IMR-90 (cell line): ENCODE data around the gene RPL26. TPM values are rescaled to one million over a fixed set of nuclear protein-coding genes. Genes with fewer than 3 reads are reported as not detected.

ENCODE experiments used
- ATAC-seq: fragments of 200-7000 bp; cut with Tn5 transposase; 2 replicates; pipeline ENCODE4 v1.9.1; 2020; ENCODE audit warnings: low read depth, mild to moderate bottlenecking, moderate library complexity
- BruUV-seq: library from RNA; stranded (reverse); fragments of 400-500 nt; replicated peaks from 2 replicates; lab custom pipeline; 2021; lab: Mats Ljungman, UMichigan
- CTCF ChIA-PET: fragments of 300-600 bp; formaldehyde crosslinking; extraction: SDS; loops from one replicate; lab custom pipeline; 2021; ENCODE audit warnings: antibody characterized with exemption; lab: Yijun Ruan, JAX
- POLR2A ChIA-PET: fragments of 300-600 bp; sonication (Branson Sonifier 250); formaldehyde crosslinking; loops from one replicate; lab custom pipeline; 2022; ENCODE audit warnings: antibody characterized with exemption; ENCODE audit not compliant: unreplicated experiment; lab: Charles Lee
- DNase-seq: peaks from one replicate; pipeline ENCODE4 v3.0.0; 2013
- H2AFZ ChIP-seq: replicated peaks from 2 replicates; pipeline ENCODE3; 2013; ENCODE audit warnings: low read length, mild to moderate bottlenecking; ENCODE audit not compliant: poor library complexity
- H2AK5ac ChIP-seq: 2 replicates; pipeline ENCODE4 v1.6.1; 2013; ENCODE audit warnings: low read depth, low read length, inconsistent platforms
- H2AK9ac ChIP-seq: replicated peaks from 2 replicates; pipeline ENCODE3; 2013; ENCODE audit warnings: mild to moderate bottlenecking, low read depth, low read length, moderate library complexity; ENCODE audit not compliant: poor library complexity
- H2BK120ac ChIP-seq: 2 replicates; pipeline ENCODE4 v1.6.1; 2013; ENCODE audit warnings: low read depth, low read length, inconsistent platforms
- H2BK15ac ChIP-seq: 3 replicates; pipeline ENCODE4 v1.6.1; 2013; ENCODE audit warnings: low read depth, low read length, inconsistent platforms
- H2BK20ac ChIP-seq: 2 replicates; pipeline ENCODE4 v1.6.1; 2013; ENCODE audit warnings: low read depth, mild to moderate bottlenecking, inconsistent platforms, low read length, moderate library complexity
- H2BK5ac ChIP-seq: 2 replicates; pipeline ENCODE4 v1.6.1; 2013; ENCODE audit warnings: mild to moderate bottlenecking, low read depth, low read length, inconsistent platforms; ENCODE audit not compliant: poor library complexity, severe bottlenecking
- H3K14ac ChIP-seq: replicated peaks from 2 replicates; pipeline ENCODE4 v1.6.1; 2013; ENCODE audit warnings: low read depth, low read length, inconsistent platforms
- H3K18ac ChIP-seq: 2 replicates; pipeline ENCODE4 v1.6.1; 2013; ENCODE audit warnings: low read depth, low read length, control low read depth
- H3K23ac ChIP-seq: 2 replicates; pipeline ENCODE4 v1.6.1; 2013; ENCODE audit warnings: low read depth, low read length, inconsistent platforms
- H3K27ac ChIP-seq: 2 replicates; pipeline ENCODE4 v1.5.1; 2013; ENCODE audit warnings: mild to moderate bottlenecking, control low read depth, low read length; ENCODE audit not compliant: insufficient read depth
- H3K27me3 ChIP-seq: 2 replicates; pipeline ENCODE4 v1.6.1; 2013; ENCODE audit warnings: low read length; ENCODE audit not compliant: control insufficient read depth, insufficient read depth
- H3K36me3 ChIP-seq: 2 replicates; pipeline ENCODE4 v1.6.1; 2013; ENCODE audit warnings: low read length, mixed read lengths; ENCODE audit not compliant: control insufficient read depth, insufficient read depth
- H3K4ac ChIP-seq: 2 replicates; pipeline ENCODE4 v1.6.1; 2013; ENCODE audit warnings: low read depth, low read length, inconsistent platforms
- H3K4me1 ChIP-seq: 2 replicates; pipeline ENCODE4 v1.6.1; 2013; ENCODE audit warnings: low read length, mixed read lengths; ENCODE audit not compliant: control insufficient read depth, insufficient read depth
- H3K4me2 ChIP-seq: 2 replicates; pipeline ENCODE4 v1.6.1; 2013; ENCODE audit warnings: low read depth, mild to moderate bottlenecking, control low read depth, low read length, moderate library complexity
- H3K4me3 ChIP-seq: 2 replicates; pipeline ENCODE4 v1.5.1; 2013; ENCODE audit warnings: low read depth, mild to moderate bottlenecking, control low read depth, low read length, moderate library complexity; ENCODE audit not compliant: insufficient read depth
- H3K56ac ChIP-seq: 2 replicates; pipeline ENCODE4 v1.6.1; 2013; ENCODE audit warnings: low read length, inconsistent platforms; ENCODE audit not compliant: insufficient read depth; ENCODE audit errors: extremely low read depth
- H3K79me1 ChIP-seq, 2 experiments: 2 replicates each; pipeline ENCODE4 v1.6.1; 2013; ENCODE audit warnings: low read length in 2 of 2, inconsistent platforms in 1 of 2, low read depth in 1 of 2
- H3K9ac ChIP-seq: 2 replicates; pipeline ENCODE4 v1.6.1; 2013; ENCODE audit warnings: low read depth, low read length, control low read depth
- H3K9me1 ChIP-seq: 2 replicates; pipeline ENCODE4 v1.6.1; 2013; ENCODE audit warnings: low read length, inconsistent platforms; ENCODE audit not compliant: insufficient read depth
- H3K9me3 ChIP-seq: 2 replicates; pipeline ENCODE4 v1.6.1; 2013; ENCODE audit warnings: low read length; ENCODE audit not compliant: control insufficient read depth, insufficient read depth
- H4K20me1 ChIP-seq: 2 replicates; pipeline ENCODE4 v1.6.1; 2013; ENCODE audit warnings: low read length, inconsistent platforms; ENCODE audit not compliant: insufficient read depth
- H4K5ac ChIP-seq: 2 replicates; pipeline ENCODE4 v1.6.1; 2013; ENCODE audit warnings: mild to moderate bottlenecking, low read depth, low read length, control low read depth
- H4K8ac ChIP-seq, 2 experiments: 2 replicates each; pipeline ENCODE4 v1.6.1; 2013; ENCODE audit warnings: low read depth in 2 of 2, low read length in 2 of 2, control low read depth in 1 of 2, inconsistent platforms in 1 of 2
- H4K91ac ChIP-seq: 2 replicates; pipeline ENCODE4 v1.6.1; 2013; ENCODE audit warnings: low read depth, low read length, inconsistent platforms; ENCODE audit not compliant: insufficient read depth
- BHLHE40 ChIP-seq: fragments of 150-350 bp; IDR thresholded peaks from 2 replicates; pipeline ENCODE4 v1.6.1; 2016; ENCODE audit warnings: mild to moderate bottlenecking, low read depth, low read length
- CEBPB ChIP-seq: IDR thresholded peaks from 2 replicates; pipeline ENCODE4 v1.6.1; 2012; ENCODE audit warnings: low read depth, low read length, improper control_type of control experiment
- CHD1 ChIP-seq: IDR thresholded peaks from 2 replicates; pipeline ENCODE4 v1.6.1; 2012; ENCODE audit warnings: low read depth, low read length, improper control_type of control experiment
- FOS ChIP-seq: fragments of 150-350 bp; IDR thresholded peaks from 2 replicates; pipeline ENCODE4 v1.6.1; 2016; ENCODE audit warnings: low read depth, low read length
- MAZ ChIP-seq: IDR thresholded peaks from 2 replicates; pipeline ENCODE4 v1.6.1; 2012; ENCODE audit warnings: low read depth, mild to moderate bottlenecking, low read length, improper control_type of control experiment, moderate library complexity, borderline replicate concordance
- MXI1 ChIP-seq: IDR thresholded peaks from 2 replicates; pipeline ENCODE4 v1.6.1; 2012; ENCODE audit warnings: low read depth, mild to moderate bottlenecking, low read length, moderate library complexity, borderline replicate concordance
- NFE2L2 ChIP-seq: fragments of 150-350 bp; IDR thresholded peaks from 2 replicates; pipeline ENCODE4 v1.6.1; 2016; ENCODE audit warnings: low read depth, mild to moderate bottlenecking, low read length
- POLR2A ChIP-seq: IDR thresholded peaks from 2 replicates; pipeline ENCODE4 v1.6.1; 2012; ENCODE audit warnings: mild to moderate bottlenecking, low read depth, low read length
- RAD21 ChIP-seq: IDR thresholded peaks from 2 replicates; pipeline ENCODE4 v1.6.1; 2012; ENCODE audit warnings: low read length, improper control_type of control experiment
- RCOR1 ChIP-seq: IDR thresholded peaks from 2 replicates; pipeline ENCODE4 v1.6.1; 2012; ENCODE audit warnings: mild to moderate bottlenecking, low read length, improper control_type of control experiment; ENCODE audit not compliant: insufficient replicate concordance
- RFX5 ChIP-seq: IDR thresholded peaks from 2 replicates; pipeline ENCODE4 v1.8.0; 2012; ENCODE audit warnings: low read depth, mild to moderate bottlenecking, low read length, moderate library complexity
- SMC3 ChIP-seq: fragments of 150-350 bp; IDR thresholded peaks from 2 replicates; pipeline ENCODE4 v1.6.1; 2016; ENCODE audit warnings: low read depth, mild to moderate bottlenecking, antibody characterized with exemption, low read length, moderate library complexity
- WGBS, 2 experiments: methylation state at CpG; one replicate each; pipeline versions ENCODE4 v1.1.5 to v1.1.7; 2013; ENCODE audit warnings: missing lambda C conversion rate in 2 of 2; ENCODE audit not compliant: insufficient read length in 1 of 2; ENCODE audit errors: extremely low coverage in 2 of 2; 5-methylcytosine and 5-hydroxymethylcytosine counted together
- dilution Hi-C: fragments of 300-500 bp; cut with HindIII; formaldehyde crosslinking; loops from one replicate; pipeline ENCODE4 v1.14.3; 2018; ENCODE audit warnings: low sequenced_read_pairs; ENCODE audit not compliant: unreplicated experiment
- in situ Hi-C: fragments of 300-500 bp; cut with MboI; formaldehyde crosslinking; loops from 3 replicates; pipeline ENCODE4 v1.14.3; 2019; ENCODE audit warnings: low sequenced_read_pairs, inconsistent platforms, mixed read lengths
- intact Hi-C: fragments of 100-400 bp; cut with micrococcal nuclease; formaldehyde crosslinking; loops from 2 replicates; pipeline ENCODE4 v1.10.0; 2022
- polyA plus RNA-seq, 3 experiments: library from polyadenylated mRNA; depleted of rRNA; stranded (reverse); fragments of >200 nt; gene quantifications; 2 replicates each; pipeline ENCODE4 v1.2.3, GENCODE V29; 2012; ENCODE audit warnings: low replicate concordance in 1 of 3
- total RNA-seq: library from RNA; depleted of rRNA; stranded (reverse); fragments of >200 nt; gene quantifications from 2 replicates; pipeline ENCODE4 v1.2.3, GENCODE V29; 2012
- TF ChIP-seq, protein P1 (sequence below): fragments of 150-350 bp; IDR thresholded peaks from 2 replicates; pipeline ENCODE4 v1.6.1; 2017; ENCODE audit warnings: mild to moderate bottlenecking, antibody characterized with exemption, low read length, low read depth
- TF ChIP-seq, protein P2 (sequence below): fragments of 150-350 bp; IDR thresholded peaks from 2 replicates; pipeline ENCODE4 v1.6.1; 2016; ENCODE audit warnings: low read depth, mild to moderate bottlenecking, low read length, moderate library complexity, borderline replicate concordance
- TF ChIP-seq, protein P3 (sequence below): conservative IDR thresholded peaks from 2 replicates; pipeline ENCODE4 v1.5.1; 2012; ENCODE audit warnings: mild to moderate bottlenecking, low read depth, low read length, improper control_type of control experiment

Gene RPL26
- total and polyA plus RNA-seq, 2 of the 4 experiments (the other 2 are of a cell fraction) = 4,763 to 5,013 TPM

DNA sequence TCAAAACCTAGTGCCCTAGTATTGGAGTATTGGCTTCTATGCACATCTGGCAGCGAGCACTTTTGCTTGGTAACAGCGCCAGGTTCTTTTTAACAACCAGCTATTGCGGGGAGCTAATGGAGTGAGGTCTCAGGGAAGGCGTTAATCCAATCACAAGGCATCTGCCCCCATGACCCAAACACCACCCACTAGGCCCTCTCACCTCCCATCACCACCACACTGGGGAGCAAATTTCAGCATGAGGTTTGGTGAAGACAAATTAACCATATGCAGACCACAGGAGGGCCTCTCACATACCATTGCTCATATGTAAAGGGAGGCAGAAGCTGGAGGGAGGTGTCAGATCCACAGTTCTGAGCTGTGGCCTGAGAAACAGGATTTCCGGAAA, 44.2 kb downstream of the RPL26 start:
- H3K27me3 ChIP-seq = peaks cover 12% of the 10 kb centered on the region
- POLR2A ChIA-PET = no interaction called here
- dilution Hi-C loops = no loop called here
- CTCF ChIA-PET = interaction anchor here (1.4 kb wide), 1 partner anchor 13 kb away, joined by 5 read pairs; no protein-coding TSS in a partner anchor
- H3K4me1 ChIP-seq = no peaks in the 10 kb centered on the region
- ATAC-seq (no peak; the same call in 1 of the 2 replicates), DNase-seq (no peak)
- H3K27ac ChIP-seq = no peak overlapping the region
- no peak overlapping the region for H4K91ac ChIP-seq
- H2AFZ ChIP-seq = no peak overlapping the region
- no peak overlapping the region for H3K56ac ChIP-seq
- no peaks in the 10 kb centered on the region for H3K9me3 ChIP-seq
- no peak overlapping the region for H2BK20ac ChIP-seq
- H3K4ac ChIP-seq = no peak overlapping the region
- no peak overlapping the region for H2AK9ac ChIP-seq
- H2AK5ac ChIP-seq = no peak overlapping the region
- WGBS, 2 experiments = no CpG with 5 or more reads among the region's 5 CpGs
- H3K23ac ChIP-seq = no peak overlapping the region
- H3K18ac ChIP-seq = no peak overlapping the region
- no peak for TF ChIP-seq RFX5
- TF ChIP-seq, protein P1, sequence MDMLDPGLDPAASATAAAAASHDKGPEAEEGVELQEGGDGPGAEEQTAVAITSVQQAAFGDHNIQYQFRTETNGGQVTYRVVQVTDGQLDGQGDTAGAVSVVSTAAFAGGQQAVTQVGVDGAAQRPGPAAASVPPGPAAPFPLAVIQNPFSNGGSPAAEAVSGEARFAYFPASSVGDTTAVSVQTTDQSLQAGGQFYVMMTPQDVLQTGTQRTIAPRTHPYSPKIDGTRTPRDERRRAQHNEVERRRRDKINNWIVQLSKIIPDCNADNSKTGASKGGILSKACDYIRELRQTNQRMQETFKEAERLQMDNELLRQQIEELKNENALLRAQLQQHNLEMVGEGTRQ = no peak
- no peak for TF ChIP-seq MXI1
- no peak for TF ChIP-seq CHD1
- TF ChIP-seq SMC3 = no peak
- TF ChIP-seq RCOR1 = no peak
- no peak for TF ChIP-seq CEBPB
- TF ChIP-seq, protein P2, sequence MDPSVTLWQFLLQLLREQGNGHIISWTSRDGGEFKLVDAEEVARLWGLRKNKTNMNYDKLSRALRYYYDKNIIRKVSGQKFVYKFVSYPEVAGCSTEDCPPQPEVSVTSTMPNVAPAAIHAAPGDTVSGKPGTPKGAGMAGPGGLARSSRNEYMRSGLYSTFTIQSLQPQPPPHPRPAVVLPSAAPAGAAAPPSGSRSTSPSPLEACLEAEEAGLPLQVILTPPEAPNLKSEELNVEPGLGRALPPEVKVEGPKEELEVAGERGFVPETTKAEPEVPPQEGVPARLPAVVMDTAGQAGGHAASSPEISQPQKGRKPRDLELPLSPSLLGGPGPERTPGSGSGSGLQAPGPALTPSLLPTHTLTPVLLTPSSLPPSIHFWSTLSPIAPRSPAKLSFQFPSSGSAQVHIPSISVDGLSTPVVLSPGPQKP = no peak
- no peak for TF ChIP-seq NFE2L2
- no peak for TF ChIP-seq RAD21
- TF ChIP-seq, protein P3, sequence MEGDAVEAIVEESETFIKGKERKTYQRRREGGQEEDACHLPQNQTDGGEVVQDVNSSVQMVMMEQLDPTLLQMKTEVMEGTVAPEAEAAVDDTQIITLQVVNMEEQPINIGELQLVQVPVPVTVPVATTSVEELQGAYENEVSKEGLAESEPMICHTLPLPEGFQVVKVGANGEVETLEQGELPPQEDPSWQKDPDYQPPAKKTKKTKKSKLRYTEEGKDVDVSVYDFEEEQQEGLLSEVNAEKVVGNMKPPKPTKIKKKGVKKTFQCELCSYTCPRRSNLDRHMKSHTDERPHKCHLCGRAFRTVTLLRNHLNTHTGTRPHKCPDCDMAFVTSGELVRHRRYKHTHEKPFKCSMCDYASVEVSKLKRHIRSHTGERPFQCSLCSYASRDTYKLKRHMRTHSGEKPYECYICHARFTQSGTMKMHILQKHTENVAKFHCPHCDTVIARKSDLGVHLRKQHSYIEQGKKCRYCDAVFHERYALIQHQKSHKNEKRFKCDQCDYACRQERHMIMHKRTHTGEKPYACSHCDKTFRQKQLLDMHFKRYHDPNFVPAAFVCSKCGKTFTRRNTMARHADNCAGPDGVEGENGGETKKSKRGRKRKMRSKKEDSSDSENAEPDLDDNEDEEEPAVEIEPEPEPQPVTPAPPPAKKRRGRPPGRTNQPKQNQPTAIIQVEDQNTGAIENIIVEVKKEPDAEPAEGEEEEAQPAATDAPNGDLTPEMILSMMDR = no peak
- TF ChIP-seq BHLHE40 = no peak
- no peak for TF ChIP-seq POLR2A
- no peak for TF ChIP-seq MAZ
- TF ChIP-seq FOS = no peak
- H4K8ac ChIP-seq = no peak overlapping the region
- no peaks in the 10 kb centered on the region for H3K9me1 ChIP-seq
- no peaks in the 10 kb centered on the region for H4K20me1 ChIP-seq
- H2BK120ac ChIP-seq = no peak overlapping the region
- H3K14ac ChIP-seq = no peak overlapping the region
- H3K36me3 ChIP-seq = no peaks in the 10 kb centered on the region
- no peak overlapping the region for H3K9ac ChIP-seq
- no peak overlapping the region for H2BK15ac ChIP-seq
- no peaks in the 10 kb centered on the region for H3K79me1 ChIP-seq
- in situ Hi-C loops = no loop called here
- no peak overlapping the region for H4K5ac ChIP-seq
- H2BK5ac ChIP-seq = no peak overlapping the region
- BruUV-seq = no TSS peak
- H3K4me2 ChIP-seq = no peak overlapping the region
- H3K4me3 ChIP-seq = no peak overlapping the region
- intact Hi-C loops = no loop called here
